GM18499 (cell line): Measurements from ENCODE around the gene MUCL3.
A peak's percentile ranks its signal among the peaks of the same experiment; 100 is the strongest.
"Not testable (repeated sequence)": the region's sequence is repeated elsewhere in the genome, so short reads cannot be mapped to it uniquely, and the experiment has no call there.

Experiments
- ATAC-seq: cut with Tn5 transposase; IDR thresholded peaks from one replicate; pipeline ENCODE4 v1.9.1; 2021; ENCODE audit warnings: moderate number of reproducible peaks; ENCODE audit not compliant: insufficient read depth, unreplicated experiment

Gene MUCL3, protein sequence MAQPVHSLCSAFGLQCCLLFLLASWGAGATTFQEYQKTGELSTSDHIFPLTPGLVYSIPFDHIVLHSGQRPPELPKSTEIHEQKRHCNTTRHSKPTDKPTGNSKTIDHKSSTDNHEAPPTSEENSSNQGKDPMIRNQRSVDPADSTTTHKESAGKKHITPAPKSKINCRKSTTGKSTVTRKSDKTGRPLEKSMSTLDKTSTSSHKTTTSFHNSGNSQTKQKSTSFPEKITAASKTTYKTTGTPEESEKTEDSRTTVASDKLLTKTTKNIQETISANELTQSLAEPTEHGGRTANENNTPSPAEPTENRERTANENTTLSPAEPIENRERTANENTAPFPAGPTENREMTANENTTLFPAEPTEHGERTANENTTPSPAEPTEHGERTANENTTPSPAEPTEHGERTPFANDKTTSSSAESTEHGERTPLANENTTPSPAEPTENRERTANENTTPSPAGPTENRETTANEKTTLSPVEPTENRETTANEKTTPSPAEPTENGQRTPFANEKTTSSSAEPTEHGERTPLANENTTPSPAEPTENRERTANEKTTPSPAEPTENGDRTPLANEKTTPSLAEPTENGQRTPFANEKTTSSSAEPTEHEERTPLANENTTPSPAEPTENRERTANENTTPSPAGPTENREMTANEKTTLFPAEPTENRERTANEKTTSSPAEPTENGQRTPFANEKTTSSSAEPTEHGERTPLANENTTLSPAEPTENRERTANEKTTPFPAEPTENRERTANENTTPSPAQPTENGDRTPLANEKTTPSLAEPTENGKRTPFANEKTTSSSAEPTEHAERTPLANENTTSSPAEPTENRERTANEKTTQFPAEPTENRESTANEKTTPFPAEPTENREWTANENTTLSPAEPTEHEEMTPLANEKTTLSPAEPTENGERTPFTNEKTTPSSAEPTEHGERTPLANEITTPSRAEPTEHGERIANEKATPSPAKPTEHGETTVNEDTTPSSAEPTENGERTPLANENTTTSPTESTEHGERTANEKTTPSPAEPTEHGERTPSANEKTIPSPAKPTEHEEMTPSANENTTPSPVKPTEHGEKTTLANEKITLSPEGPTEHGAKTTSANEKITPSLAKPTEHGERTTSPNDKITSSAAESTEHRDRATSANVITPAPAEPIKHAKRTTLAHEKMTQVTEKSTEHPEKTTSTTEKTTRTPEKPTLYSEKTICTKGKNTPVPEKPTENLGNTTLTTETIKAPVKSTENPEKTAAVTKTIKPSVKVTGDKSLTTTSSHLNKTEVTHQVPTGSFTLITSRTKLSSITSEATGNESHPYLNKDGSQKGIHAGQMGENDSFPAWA (N-terminal part only)

DNA sequence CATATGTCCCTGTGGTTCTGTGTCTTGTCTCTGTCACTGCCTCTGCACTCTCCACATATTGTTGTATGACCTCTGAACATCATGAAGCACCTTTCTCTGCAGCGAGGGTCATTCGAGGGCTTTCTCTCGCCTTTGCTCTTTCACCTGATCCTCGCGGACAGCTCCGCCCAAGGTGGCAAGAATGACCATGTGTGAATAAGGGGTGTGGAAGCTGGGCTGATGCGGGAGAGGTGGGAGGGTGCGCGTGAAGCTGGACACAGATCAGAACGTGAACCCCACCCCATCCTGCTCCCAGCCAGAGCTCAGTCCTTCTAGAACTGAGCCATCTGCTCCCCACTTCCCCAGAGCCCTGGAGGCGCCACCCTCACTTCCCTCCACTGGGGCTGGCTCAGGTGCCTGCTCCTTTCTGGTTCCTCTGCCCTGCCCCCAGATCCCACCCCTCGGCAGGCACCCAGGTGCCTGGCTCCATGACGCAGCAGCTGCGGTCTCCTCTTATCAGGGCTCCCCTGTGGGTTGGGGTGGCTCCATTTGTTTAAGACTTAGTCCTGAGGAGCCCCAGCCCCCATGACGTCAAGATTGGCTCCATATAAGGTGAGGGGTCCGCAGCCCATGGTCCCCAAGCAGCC is at the start of gene MUCL3:
Gene MUCL3 (plus strand): TSS at position 613 of the 626 bp plus-strand sequence. CDS start 27 bp downstream, outside the sequence.
- no peak for ATAC-seq

DNA sequence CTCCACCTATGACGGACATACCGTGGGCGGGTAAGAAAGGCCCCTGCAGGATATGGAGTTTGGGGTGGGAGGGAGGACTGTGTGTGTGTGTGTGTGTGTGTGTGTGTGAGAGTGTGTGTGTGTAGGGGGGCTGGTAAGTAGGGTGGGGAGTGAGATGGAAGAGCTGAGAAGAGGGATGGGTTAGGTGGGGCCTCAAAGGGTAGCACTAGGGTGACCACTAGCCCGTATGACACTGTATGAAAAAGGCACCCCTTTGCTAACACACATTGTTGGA is 49.4 kb upstream of the MUCL3 start:
- no peak for ATAC-seq

DNA sequence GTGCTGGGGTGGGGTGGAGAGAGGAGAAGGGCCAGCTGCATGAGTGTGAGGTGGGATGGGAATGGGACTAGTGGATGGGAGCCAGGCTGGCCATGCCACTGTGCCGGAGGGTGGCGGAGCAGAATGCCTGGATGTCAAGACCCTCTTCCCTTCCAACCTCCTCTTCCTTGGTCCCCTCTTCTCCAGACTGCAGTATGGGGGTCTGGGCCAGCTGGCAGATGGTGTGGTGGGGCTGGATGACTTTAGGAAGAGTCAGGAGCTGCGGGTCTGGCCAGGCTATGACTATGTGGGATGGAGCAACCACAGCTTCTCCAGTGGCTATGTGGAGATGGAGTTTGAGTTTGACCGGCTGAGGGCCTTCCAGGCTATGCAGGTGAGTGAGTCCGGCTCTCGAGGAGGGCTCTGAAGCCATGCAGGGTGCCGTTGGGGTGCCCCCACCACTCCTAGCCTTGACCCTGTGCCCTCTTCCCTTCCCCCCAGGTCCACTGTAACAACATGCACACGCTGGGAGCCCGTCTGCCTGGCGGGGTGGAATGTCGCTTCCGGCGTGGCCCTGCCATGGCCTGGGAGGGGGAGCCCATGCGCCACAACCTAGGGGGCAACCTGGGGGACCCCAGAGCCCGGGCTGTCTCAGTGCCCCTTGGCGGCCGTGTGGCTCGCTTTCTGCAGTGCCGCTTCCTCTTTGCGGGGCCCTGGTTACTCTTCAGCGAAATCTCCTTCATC is 48.8 kb upstream of the MUCL3 start:
- ATAC-seq: no peak

DNA sequence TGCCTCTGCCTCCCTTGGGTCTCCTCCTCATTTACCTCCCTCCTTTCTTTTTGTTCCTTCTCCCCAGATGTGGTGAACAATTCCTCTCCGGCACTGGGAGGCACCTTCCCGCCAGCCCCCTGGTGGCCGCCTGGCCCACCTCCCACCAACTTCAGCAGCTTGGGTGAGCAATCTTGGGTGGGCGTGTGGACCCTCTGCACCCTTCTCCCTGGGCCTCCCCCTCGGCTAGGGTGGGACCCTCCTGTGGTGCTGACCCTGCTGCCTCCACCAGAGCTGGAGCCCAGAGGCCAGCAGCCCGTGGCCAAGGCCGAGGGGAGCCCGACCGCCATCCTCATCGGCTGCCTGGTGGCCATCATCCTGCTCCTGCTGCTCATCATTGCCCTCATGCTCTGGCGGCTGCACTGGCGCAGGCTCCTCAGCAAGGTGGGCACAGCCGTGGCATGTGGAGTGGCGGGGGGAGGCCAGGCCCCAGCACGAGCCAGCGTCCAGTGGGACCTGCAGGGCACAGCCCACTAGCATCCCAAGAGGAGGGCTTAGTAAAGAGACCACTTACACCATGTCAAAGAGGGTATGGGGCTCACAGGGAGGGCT is 47.7 kb upstream of the MUCL3 start:
- no peak for ATAC-seq

DNA sequence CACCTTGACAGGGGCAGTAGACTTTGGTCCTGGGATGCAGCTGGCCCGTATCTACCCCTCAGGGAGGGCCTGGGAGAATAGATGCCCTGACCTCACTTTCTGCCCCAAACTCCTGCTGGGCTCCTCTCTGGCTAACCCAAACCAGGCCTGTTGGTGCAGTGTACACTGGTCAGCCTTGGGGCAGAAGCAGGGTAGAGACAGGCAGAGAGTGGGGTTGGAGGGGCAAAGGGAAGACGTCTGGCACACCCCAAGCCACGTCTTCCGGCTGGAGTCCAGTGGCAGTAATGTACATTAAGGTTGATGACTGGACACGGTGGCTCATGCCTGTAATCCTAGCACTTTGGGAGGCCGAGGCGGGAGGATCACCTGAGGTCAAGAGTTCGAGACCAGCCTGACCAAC is 47.1 kb upstream of the MUCL3 start:
- no peak for ATAC-seq

DNA sequence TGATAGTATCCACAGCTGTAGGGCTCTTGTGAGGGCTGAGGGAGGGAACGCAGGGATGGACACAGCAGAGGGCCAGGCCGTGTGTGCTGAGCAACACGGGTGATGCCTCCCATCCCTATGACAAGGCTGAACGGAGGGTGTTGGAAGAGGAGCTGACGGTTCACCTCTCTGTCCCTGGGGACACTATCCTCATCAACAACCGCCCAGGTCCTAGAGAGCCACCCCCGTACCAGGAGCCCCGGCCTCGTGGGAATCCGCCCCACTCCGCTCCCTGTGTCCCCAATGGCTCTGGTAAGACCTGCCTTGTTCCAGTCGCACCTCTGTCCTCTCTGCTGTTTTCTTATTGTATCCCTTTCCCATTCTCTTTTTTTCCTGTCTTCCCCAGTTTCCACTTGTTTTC is 46.4 kb upstream of the MUCL3 start:
- ATAC-seq: no peak

DNA sequence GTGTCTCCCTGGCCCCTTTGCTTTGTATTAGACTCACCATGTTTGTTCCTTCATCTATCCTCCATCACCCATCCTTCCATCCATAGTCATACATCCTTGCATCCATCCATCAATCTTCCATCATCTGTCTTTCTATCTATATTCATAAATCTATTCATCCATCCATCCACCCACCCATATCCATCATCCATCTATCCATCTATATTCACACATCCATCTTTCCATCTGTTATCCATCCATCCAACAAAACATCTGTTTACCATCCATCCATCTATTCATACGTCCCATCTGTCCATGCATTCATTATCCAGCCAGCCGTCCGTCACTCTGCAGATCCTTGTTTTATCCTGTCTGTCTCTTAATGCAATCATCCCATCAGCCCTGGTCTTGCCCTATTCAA is 45.8 kb upstream of the MUCL3 start:
- no peak for ATAC-seq

DNA sequence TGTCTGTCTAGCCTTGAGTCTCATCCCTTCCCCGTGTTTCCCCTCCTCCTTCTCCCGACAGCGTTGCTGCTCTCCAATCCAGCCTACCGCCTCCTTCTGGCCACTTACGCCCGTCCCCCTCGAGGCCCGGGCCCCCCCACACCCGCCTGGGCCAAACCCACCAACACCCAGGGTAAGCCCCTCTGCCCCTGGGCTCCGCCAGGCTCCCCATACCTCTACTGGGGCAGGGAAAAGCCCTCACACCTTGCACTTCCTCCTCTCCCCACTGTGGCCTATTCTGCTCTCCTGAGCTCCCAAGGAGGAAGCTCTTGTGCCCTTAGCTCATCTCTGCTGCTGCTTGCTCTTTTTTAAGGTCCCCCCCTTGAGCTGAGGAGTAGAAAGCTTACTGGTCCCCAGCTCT is 45.4 kb upstream of the MUCL3 start:
- ATAC-seq: no peak

DNA sequence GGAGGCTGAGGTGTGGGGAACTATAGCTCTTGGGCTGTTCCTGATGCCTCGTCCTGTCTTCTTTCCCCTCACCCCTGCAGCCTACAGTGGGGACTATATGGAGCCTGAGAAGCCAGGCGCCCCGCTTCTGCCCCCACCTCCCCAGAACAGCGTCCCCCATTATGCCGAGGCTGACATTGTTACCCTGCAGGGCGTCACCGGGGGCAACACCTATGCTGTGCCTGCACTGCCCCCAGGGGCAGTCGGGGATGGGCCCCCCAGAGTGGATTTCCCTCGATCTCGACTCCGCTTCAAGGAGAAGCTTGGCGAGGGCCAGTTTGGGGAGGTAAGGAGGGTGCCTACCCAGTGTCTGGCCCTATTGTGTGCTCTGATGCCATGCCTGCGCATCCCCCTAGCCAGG is 44.2 kb upstream of the MUCL3 start:
- no peak for ATAC-seq

DNA sequence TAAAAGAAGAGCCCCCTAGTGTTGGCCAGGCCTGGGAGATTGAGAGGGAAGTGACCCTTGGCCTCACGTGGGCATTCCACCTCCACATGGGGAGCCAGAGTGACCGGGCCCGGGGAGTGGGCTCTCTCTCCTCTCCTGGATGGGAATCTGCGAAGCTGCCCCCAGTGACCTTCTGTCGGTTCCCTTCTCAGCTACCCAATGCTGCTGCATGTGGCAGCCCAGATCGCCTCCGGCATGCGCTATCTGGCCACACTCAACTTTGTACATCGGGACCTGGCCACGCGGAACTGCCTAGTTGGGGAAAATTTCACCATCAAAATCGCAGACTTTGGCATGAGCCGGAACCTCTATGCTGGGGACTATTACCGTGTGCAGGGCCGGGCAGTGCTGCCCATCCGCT is 42.9 kb upstream of the MUCL3 start:
- ATAC-seq: no peak

DNA sequence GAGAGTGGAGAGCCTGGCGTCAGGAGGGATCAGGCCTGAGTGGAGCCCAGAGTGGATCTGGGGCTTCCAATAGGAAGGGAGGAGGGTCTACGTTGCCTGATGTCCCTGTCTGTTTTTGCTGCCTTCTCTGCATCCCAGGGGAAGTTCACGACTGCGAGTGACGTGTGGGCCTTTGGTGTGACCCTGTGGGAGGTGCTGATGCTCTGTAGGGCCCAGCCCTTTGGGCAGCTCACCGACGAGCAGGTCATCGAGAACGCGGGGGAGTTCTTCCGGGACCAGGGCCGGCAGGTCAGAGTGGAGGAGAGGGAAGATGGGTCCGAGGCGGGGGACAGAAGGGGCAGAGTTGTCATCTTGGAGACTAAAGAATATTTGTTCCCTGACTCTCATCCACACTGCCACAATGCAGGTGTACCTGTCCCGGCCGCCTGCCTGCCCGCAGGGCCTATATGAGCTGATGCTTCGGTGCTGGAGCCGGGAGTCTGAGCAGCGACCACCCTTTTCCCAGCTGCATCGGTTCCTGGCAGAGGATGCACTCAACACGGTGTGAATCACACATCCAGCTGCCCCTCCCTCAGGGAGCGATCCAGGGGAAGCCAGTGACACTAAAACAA is 41.9 kb upstream of the MUCL3 start:
- ATAC-seq: no peak

DNA sequence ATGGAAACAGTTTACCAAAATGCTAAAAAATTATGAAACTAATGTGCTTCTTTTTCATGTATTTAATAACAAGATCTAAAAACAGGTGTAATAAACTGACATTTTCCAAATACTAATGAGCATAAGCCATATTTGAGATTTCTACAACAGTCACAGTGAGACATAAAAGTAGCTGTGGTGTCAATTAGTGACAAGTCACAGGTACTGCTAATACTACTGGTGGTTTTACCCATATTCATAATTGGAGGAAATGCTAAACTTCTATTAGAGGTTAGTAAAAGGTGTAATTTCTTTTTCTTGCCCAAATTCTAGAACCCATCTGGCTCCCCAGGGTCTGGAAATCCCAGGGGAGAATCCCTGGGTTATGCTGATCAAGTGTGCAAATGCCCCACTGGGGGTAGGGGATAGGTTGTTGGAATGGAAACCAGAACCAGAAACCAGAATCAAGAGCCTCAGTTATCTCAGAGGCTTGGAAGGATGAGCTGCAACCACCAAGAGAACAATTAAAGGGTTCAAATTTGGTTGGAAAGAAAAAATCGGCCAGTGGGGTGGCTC is 39.8 kb upstream of the MUCL3 start:
- ATAC-seq: no peak

DNA sequence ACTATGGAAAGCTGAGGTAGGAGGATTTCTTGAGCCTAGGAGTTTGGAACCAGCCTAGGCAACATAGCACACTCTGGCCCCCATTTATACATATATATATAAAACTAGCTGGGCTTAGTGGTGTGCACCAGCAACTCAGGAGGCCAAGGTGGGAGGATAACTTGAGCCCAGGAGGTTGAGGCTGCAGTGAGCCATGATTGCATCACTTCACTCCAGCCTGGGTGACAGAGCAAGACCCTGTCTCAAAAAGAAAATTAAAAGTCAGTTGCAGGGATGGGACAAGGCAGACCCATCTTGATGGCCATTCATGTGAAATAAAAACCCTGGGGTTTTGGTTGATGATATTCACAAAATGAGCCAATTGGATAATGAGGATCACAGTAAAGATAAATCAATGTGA is 39.3 kb upstream of the MUCL3 start:
- no peak for ATAC-seq

DNA sequence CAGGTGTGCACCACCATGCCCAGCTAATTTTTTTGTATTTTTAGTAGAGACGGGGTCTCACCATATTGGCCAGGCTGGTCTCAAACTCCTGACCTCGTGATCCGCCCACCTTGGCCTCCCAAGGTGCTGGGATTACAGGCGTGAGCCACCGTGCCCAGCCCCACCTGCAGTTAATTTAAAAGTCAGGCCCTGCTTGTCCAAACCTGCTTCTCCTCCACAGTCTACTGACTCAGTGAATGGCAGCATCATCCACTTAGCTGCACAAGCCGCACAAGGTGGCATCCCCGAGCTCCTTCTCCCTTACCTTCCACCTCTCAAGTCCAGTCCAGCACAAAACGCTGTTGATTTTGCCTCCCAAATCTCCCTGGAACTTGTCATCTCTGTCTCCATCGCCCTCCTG is 38.6 kb upstream of the MUCL3 start:
- ATAC-seq: not testable (repeated sequence)

DNA sequence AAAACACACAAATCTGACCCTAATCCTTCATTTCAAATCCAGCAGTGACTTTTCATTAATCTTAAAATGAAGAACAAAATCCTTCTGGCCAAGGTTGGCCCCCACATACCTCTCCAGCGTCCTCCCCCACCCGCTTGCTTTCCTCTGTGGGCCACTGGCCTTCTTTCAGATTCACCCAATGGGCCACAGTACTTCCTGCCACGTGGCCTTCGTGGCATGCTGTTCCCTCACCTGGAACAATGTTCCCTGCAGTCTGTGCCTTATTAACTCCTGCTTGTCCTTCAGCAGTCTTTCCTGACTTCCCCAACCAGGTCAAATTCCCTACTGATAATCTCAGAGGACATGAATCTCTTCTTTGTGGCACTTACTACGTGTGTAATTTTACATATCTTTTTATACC is 38.1 kb upstream of the MUCL3 start:
- no peak for ATAC-seq

DNA sequence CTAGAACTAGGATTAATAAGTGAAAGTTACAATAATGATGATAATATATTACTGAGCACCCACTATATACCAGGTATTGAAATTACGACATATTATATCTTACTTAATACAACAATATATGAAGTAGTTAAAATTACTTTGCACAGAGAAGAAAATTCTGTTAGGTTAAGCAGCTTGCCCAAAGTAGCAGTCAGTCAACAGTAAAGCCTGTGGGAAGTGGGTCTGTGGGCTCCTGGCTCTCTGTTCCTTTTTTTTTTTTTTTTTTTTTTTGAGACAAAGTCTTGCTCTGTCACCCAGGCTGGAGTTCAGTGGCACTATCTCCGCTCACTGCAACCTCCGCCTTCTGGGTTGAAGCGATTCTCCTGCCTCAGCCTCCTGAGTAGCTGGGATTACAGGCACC is 37.5 kb upstream of the MUCL3 start:
- no peak for ATAC-seq

DNA sequence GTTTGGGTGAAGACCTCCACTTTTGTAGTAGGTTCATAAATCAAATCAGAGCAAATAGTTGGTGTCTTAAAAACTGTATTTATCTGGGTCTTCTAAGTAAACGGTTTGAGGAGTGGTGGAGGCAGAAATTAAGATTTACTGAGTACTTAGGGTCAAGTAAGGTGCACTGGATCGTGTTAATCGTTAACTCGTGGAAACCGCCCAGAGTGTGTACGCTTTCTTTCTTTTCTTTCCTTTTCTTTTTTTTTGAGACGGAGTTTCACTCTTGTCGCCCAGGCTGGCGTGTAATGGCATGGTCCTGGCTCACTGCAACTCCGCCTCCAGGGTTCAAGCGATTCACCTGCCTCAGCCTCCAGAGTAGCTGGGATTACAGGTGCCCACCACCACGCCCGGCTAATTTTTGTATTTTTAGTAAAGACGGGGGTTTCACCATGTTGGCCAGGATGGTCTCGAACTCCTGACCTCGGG is 33.4 kb upstream of the MUCL3 start:
- ATAC-seq: not testable (repeated sequence)

DNA sequence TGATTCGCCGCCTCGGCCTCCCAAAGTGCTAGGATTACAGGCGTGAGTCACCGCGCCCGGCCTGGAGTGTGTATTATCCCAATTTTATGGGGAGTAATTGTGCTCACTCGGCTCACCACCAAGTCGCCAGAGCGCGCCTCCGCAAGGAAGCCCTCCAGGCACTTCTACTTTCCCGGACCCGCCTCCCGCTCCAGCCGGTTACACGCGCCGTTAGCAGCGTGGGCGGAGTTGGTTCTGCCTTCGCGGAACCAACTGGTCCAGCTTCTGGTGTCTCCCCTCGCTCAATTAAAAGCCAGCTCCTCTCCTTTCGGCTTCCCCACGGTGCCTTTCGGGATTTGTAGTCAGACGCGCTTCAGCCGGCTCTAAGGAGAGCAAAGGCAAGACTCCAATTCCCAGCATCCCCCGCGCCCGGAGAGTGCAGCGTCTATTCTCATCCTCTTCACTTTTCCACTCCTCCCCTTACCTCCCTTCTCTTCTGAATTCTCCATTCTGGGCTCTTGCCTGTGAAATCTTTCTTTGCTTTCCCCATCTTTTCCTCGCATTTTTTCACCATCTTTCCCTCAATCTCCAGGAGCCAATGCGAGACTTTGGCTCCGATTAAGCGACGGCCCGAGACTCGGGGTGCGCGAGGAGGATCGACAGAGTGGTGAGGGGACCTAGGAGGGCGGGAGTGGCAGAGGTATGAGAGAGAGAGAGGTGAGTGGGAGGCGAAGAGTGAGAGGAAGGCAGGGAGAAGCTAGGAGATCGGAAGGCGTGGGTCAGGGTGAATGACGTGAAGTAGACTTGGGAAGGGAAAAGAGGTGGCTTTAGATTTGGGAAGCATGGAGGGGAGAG is 32.8 kb upstream of the MUCL3 start, which contains the start of gene GTF2H4:
Gene GTF2H4 (plus strand): TSS at position 450 of the 834 bp plus-strand sequence.
- ATAC-seq: peak; percentile 87
